GM12878 (cell line): ENCODE data around the gene ZNF239. TPM values are rescaled to one million over a fixed set of nuclear protein-coding genes. Genes with fewer than 3 reads are reported as not detected.
"Not testable (repeated sequence)": the region's sequence is repeated elsewhere in the genome, so short reads cannot be mapped to it uniquely, and the experiment has no call there.

ENCODE experiments used
- ATAC-seq: fragments of 200-7000 bp; cut with Tn5 transposase; 3 replicates; pipeline ENCODE4 v1.9.1; 2020; ENCODE audit warnings: mild to moderate bottlenecking, moderate library complexity
- BruUV-seq: library from RNA; stranded (reverse); fragments of 400-500 nt; replicated peaks from 2 replicates; lab custom pipeline; 2021; lab: Mats Ljungman, UMichigan
- CTCF ChIA-PET: fragments of 300-600 bp; sonication (Branson Sonifier 250); formaldehyde crosslinking; extraction: SDS; loops from one replicate; lab custom pipeline; 2021; ENCODE audit warnings: inconsistent platforms; lab: Yijun Ruan, JAX
- POLR2A ChIA-PET: fragments of 350-600 bp; formaldehyde crosslinking; extraction: SDS; loops from one replicate; lab custom pipeline; 2021; ENCODE audit warnings: inconsistent platforms; lab: Charles Lee
- RAD21 ChIA-PET: fragments of 300-600 bp; sonication (Branson Sonifier 250); formaldehyde crosslinking; loops from one replicate; lab custom pipeline; 2023; ENCODE audit warnings: antibody characterized with exemption; ENCODE audit not compliant: unreplicated experiment; lab: Charles Lee
- SMC1A ChIA-PET: fragments of 300-600 bp; sonication (Branson Sonifier 250); formaldehyde crosslinking; loops from one replicate; lab custom pipeline; 2023; ENCODE audit not compliant: unreplicated experiment, uncharacterized antibody; lab: Charles Lee
- DNase-seq: peaks from one replicate; pipeline ENCODE4 v3.0.0-alpha.2; 2011; ENCODE audit warnings: low read depth, low spot score
- FAIRE-seq: peaks from 3 replicates; lab custom pipeline; 2011; peaks lifted over from hg19 to GRCh38; lab: Jason Lieb, UNC
- H2AFZ ChIP-seq: 2 replicates; pipeline ENCODE4 v1.6.0; 2011; ENCODE audit warnings: low read depth, low read length, control low read depth; ENCODE audit not compliant: control insufficient read depth
- H3K27ac ChIP-seq: 2 replicates; pipeline ENCODE4 v1.5.1; 2011; ENCODE audit warnings: control low read depth; ENCODE audit not compliant: control insufficient read depth, insufficient read depth
- H3K27me3 ChIP-seq, 2 experiments: replicated peaks in 1 of 2; 2 replicates each; pipeline versions ENCODE4 v1.6.0 to v1.6.1; 2011; ENCODE audit warnings: low read length in 1 of 2; ENCODE audit not compliant: control insufficient read depth in 2 of 2, insufficient read depth in 2 of 2
- H3K36me3 ChIP-seq, 2 experiments: 2 replicates each; pipeline ENCODE4 v1.5.1; 2011; ENCODE audit warnings: low read length in 1 of 2; ENCODE audit not compliant: control insufficient read depth in 2 of 2, insufficient read depth in 2 of 2
- H3K4me1 ChIP-seq: 2 replicates; pipeline ENCODE4 v1.6.1; 2011; ENCODE audit warnings: mild to moderate bottlenecking, low read length, moderate library complexity, mixed read lengths; ENCODE audit not compliant: control insufficient read depth, insufficient read depth
- H3K4me2 ChIP-seq: 2 replicates; pipeline ENCODE4 v1.6.0; 2011; ENCODE audit warnings: control low read depth; ENCODE audit not compliant: control insufficient read depth, insufficient read depth
- H3K4me3 ChIP-seq: fragments of 200-600 bp; sonication (generic); 2 replicates; pipeline ENCODE4 v1.5.1; 2016
- H3K79me2 ChIP-seq: 2 replicates; pipeline ENCODE4 v1.6.0; 2011; ENCODE audit warnings: low read length; ENCODE audit not compliant: control insufficient read depth, insufficient read depth
- H3K9ac ChIP-seq: 2 replicates; pipeline ENCODE4 v1.8.0; 2011; ENCODE audit warnings: low read length, control low read depth, mixed read lengths; ENCODE audit not compliant: control insufficient read depth, insufficient read depth
- H3K9me3 ChIP-seq: replicated peaks from 3 replicates; pipeline ENCODE4 v1.5.1; 2011; ENCODE audit warnings: mild to moderate bottlenecking, low read length; ENCODE audit not compliant: control insufficient read depth, insufficient read depth
- H4K20me1 ChIP-seq: 2 replicates; pipeline ENCODE4 v1.6.0; 2011; ENCODE audit not compliant: control insufficient read depth, insufficient read depth
- NKRF ChIP-seq: fragments of 450-650 bp; conservative IDR thresholded peaks from 2 replicates; pipeline ENCODE4 v1.6.1; 2017; ENCODE audit warnings: mild to moderate bottlenecking, moderate library complexity
- RCOR1 ChIP-seq: conservative IDR thresholded peaks from 2 replicates; pipeline ENCODE4 v1.6.1; 2012; ENCODE audit warnings: low read depth, low read length, improper control_type of control experiment
- ZNF274 ChIP-seq: IDR thresholded peaks from one replicate; pipeline ENCODE4 v1.8.0; 2011; ENCODE audit not compliant: insufficient read length, insufficient read depth
- ZNF687 ChIP-seq: fragments of 450-650 bp; IDR thresholded peaks from 2 replicates; pipeline ENCODE4 v1.6.1; 2017; ENCODE audit warnings: mild to moderate bottlenecking, moderate library complexity
- WGBS: methylation state at CpG from one replicate; pipeline ENCODE4 v1.1.6; 2016; ENCODE audit warnings: low lambda C conversion rate; ENCODE audit not compliant: insufficient replicate concordance, insufficient coverage; ENCODE audit errors: missing lambda C conversion rate; 5-methylcytosine and 5-hydroxymethylcytosine counted together
- in situ Hi-C: fragments of 300-500 bp; cut with MboI; formaldehyde crosslinking; loops from 9 replicates; pipeline ENCODE4 v1.14.3; 2018; ENCODE audit warnings: mixed read lengths
- intact Hi-C: fragments of 100-400 bp; cut with micrococcal nuclease; formaldehyde crosslinking; loops from one replicate; pipeline ENCODE4 v1.14.2; 2022; ENCODE audit not compliant: unreplicated experiment
- polyA plus RNA-seq, 11 experiments: library from polyadenylated mRNA; depleted of rRNA in 4 of 11; unstranded in 6 of 11; stranded (reverse) in 5 of 11; fragments of >200 nt; fragmentation: Nextera tagmentation in 4 of 11; fragmentation: Illumina TruSeq in 1 of 11; extraction: Ambion mirVana in 4 of 11; extraction: Trizol in 1 of 11; gene quantifications; 1 replicate in 1 of 11; 2 replicates in 10 of 11; pipeline versions ENCODE4 v1.2.1 to v1.2.3, GENCODE V29; 2011 to 2016; ENCODE audit warnings: inconsistent platforms in 2 of 11, missing spikeins in 2 of 11, low read depth in 1 of 11
- total RNA-seq, 4 experiments: library from RNA; depleted of rRNA in 3 of 4; stranded (reverse); fragments of >200 nt in 3 of 4; fragmentation: Illumina TruSeq in 1 of 4; extraction: Trizol in 1 of 4; gene quantifications; 2 replicates each; pipeline versions ENCODE4 v1.2.1 to v1.2.3, GENCODE V29; 2013 to 2021

Gene ZNF239
- total and polyA plus RNA-seq, 10 of the 15 experiments (the other 5 are each of a cell fraction or from before 2014, with no cell fraction given): 0.12 to 0.75 (median 0.43) TPM

- TF ChIP-seq ZNF687 (no peak), NKRF (no peak), RCOR1 (no peak), ZNF274 (no peak)
Measured at GRCh38 chr10:43557214-43557613, 17.2 kb downstream of the ZNF239 start (continued).

- DNase-seq, POLR2A ChIA-PET, H2AFZ ChIP-seq, H3K27ac ChIP-seq, H3K4me2 ChIP-seq, H3K9ac ChIP-seq, H3K36me3 ChIP-seq, H3K9me3 ChIP-seq, in situ Hi-C loops, BruUV-seq, CTCF ChIA-PET, H3K79me2 ChIP-seq, ATAC-seq, intact Hi-C loops, H3K27me3 ChIP-seq, H3K4me3 ChIP-seq, H3K4me1 ChIP-seq, RAD21 ChIA-PET, SMC1A ChIA-PET, H4K20me1 ChIP-seq, FAIRE-seq: not testable (repeated sequence)
- WGBS: 82% methylated on average over 11 of the region's 11 CpGs
Measured at GRCh38 chr10:43543746-43544145, 30.7 kb downstream of the ZNF239 start.
